Measurements from ENCODE around the gene ACP5. TPM values are rescaled to one million over a fixed set of nuclear protein-coding genes. Genes with fewer than 3 reads are reported as not detected.
A peak's percentile ranks its signal among the peaks of the same experiment; 100 is the strongest.
"Not testable (repeated sequence)": the region's sequence is repeated elsewhere in the genome, so short reads cannot be mapped to it uniquely, and the experiment has no call there.

Gene ACP5
- total RNA-seq, 4 donors from 2014 or later: 4.4 to 12.0 (median 9.8) TPM

GRCh38 chr19:11581740-11582139 lies 4.3 kb upstream of the ACP5 start:
- Histone ChIP-seq H3K4me3 (no peak overlapping the region), H3K27me3 (peaks cover 26% of the 10 kb centered on the region), H3K9me3 (no peaks in the 10 kb centered on the region), H3K27ac (no peak overlapping the region), H3K4me1 (peaks cover 0 to 13% (median 4%) of the 10 kb centered on the region in 3 donors), H3K36me3 (no peaks in the 10 kb centered on the region)
- TF ChIP-seq, protein P1, sequence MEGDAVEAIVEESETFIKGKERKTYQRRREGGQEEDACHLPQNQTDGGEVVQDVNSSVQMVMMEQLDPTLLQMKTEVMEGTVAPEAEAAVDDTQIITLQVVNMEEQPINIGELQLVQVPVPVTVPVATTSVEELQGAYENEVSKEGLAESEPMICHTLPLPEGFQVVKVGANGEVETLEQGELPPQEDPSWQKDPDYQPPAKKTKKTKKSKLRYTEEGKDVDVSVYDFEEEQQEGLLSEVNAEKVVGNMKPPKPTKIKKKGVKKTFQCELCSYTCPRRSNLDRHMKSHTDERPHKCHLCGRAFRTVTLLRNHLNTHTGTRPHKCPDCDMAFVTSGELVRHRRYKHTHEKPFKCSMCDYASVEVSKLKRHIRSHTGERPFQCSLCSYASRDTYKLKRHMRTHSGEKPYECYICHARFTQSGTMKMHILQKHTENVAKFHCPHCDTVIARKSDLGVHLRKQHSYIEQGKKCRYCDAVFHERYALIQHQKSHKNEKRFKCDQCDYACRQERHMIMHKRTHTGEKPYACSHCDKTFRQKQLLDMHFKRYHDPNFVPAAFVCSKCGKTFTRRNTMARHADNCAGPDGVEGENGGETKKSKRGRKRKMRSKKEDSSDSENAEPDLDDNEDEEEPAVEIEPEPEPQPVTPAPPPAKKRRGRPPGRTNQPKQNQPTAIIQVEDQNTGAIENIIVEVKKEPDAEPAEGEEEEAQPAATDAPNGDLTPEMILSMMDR (IDR thresholded peaks at IDR 0.05): no peak
- TF ChIP-seq POLR2AphosphoS5 (IDR thresholded peaks at IDR 0.05) (no peak), EP300 (IDR thresholded peaks at IDR 0.05) (no peak), POLR2A (IDR thresholded peaks at IDR 0.05) (no peak)
- 12 to 56% methylated on average over 3 of the region's 3 CpGs for WGBS, 2 donors (ENCODE audit: low coverage in 1 of 2)
- ATAC-seq: no peak

DNA sequence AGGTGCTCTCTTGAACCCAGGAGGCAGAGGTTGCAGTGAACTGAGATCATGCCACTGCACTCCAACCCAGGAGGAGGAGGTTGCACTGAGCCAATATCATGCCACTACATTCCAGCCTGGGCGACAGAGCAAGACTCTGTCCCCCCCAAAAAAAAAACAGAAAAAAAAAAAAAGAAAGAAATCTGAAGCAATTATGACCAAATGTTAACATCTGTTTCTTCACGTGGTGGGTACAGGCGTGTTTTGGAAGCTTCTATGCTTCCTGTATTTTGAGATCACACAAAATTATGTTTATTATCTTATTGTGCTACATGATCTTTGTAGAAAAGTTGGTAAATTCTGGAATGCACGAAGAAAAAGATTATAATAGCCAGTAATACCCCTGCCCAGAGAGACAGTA lies 2.7 kb upstream of the ACP5 start:
- no peak for ATAC-seq
- Histone ChIP-seq H3K4me1 (peaks cover 0 to 13% (median 4%) of the 10 kb centered on the region in 3 donors), H3K9me3 (no peaks in the 10 kb centered on the region), H3K27me3 (peaks cover 26% of the 10 kb centered on the region), H3K4me3 (no peak overlapping the region), H3K27ac (no peak overlapping the region), H3K36me3 (no peaks in the 10 kb centered on the region)
- WGBS, 2 donors (ENCODE audit: low coverage in 1 of 2): 60 to 72% methylated on average over 2 to 4 of the region's 4 CpGs
- TF ChIP-seq EP300 (IDR thresholded peaks at IDR 0.05) (no peak), POLR2AphosphoS5 (IDR thresholded peaks at IDR 0.05) (no peak), POLR2A (IDR thresholded peaks at IDR 0.05) (no peak)
- TF ChIP-seq, protein P1 (IDR thresholded peaks at IDR 0.05): no peak

DNA sequence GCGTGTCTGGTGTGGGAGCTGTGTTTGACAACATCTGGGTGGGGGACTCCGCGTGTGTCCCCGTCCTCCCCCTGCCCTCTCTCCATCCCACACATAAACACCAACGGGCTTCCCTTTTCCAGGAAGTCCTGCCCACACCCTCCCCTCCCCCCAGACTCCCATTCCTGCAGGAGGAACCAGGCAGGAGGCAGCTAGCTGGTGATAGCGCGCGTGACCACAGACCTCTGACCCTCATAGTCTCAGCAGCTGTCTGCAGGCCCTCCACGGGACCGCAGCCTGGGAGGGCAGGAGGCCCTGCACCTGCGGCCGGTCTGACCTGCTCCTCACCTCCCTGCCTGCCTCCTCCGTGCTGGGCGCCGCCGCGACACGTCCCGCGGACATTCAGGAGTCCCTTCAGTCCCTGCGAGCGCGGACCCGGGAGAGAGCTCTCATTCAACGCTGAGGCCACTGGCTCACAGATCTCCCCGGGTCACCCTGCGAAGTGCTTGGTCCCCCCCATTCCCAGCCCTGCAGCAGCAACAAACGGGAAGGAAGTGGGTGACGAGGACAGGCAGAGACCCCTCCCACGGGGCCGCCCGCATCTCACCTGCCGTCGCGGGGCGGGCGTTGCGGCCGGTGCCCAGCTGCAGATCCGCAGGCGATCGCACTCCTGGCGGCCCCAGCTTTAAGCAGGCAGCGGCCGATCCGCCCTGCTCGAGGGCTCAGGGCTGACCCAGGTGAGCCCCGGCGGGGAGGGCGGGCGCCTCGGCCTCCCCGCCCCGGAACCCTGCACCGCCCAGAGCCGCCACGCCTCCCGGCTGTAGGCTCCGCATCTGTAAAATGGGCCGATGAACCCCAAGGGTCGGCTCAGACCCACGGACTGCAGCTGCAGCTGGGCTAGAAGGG lies 1.1 kb upstream of the ACP5 start:
- H3K27ac ChIP-seq: peak overlapping the region in 2 of 4 donors; percentile 24 to 48
- H3K4me3 ChIP-seq: peak overlapping the region in 1 of 2 donors; percentile 43
- H3K4me1 ChIP-seq: peaks cover 0 to 13% (median 4%) of the 10 kb centered on the region in 3 donors
- H3K9me3 ChIP-seq: no peaks in the 10 kb centered on the region
- peaks cover 26% of the 10 kb centered on the region for H3K27me3 ChIP-seq
- TF ChIP-seq POLR2AphosphoS5 (IDR thresholded peaks at IDR 0.05) (no peak), POLR2A (IDR thresholded peaks at IDR 0.05) (no peak), EP300 (IDR thresholded peaks at IDR 0.05) (no peak)
- TF ChIP-seq, protein P1 (IDR thresholded peaks at IDR 0.05): no peak
- WGBS, 2 donors (ENCODE audit: low coverage in 1 of 2): 0% methylated on average over 1 of the region's 62 CpGs; no CpG with 5 or more reads in 1 of the 2 donors
- peak; percentile 44 for ATAC-seq
- H3K36me3 ChIP-seq: no peaks in the 10 kb centered on the region

DNA sequence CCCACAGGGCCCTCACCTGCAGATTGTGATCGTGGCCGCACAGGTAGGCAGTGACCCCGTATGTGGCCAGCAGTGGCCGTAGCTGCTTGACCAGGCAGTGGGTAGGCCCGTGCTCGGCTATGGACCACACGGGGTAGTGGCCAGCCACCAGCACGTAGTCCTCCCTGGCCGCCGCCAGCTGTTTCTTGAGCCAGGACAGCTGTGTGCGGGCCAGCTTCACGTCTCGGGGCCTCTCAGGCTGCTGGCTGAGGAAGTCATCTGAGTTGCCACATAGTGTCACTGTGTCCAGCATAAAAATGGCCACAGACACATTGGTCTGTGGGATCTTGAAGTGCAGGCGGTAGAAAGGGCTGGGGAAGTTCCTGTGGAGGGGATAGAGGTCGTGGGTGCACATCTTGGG lies 1.2 kb downstream of the ACP5 start:
- Histone ChIP-seq H3K36me3 (no peaks in the 10 kb centered on the region), H3K9me3 (no peaks in the 10 kb centered on the region), H3K4me3 (no peak overlapping the region), H3K27ac (no peak overlapping the region), H3K4me1 (peaks cover 0 to 13% (median 4%) of the 10 kb centered on the region in 3 donors), H3K27me3 (peaks cover 26% of the 10 kb centered on the region)
- TF ChIP-seq POLR2A (IDR thresholded peaks at IDR 0.05): no peak
- no peak for TF ChIP-seq POLR2AphosphoS5 (IDR thresholded peaks at IDR 0.05)
- TF ChIP-seq EP300 (IDR thresholded peaks at IDR 0.05): no peak
- TF ChIP-seq, protein P1 (IDR thresholded peaks at IDR 0.05): no peak
- no peak for ATAC-seq
- no CpG with 5 or more reads among the region's 15 CpGs for WGBS, 2 donors (ENCODE audit: low coverage in 1 of 2)

GRCh38 chr19:11574689-11575088 lies 2.8 kb downstream of the ACP5 start:
- no peak for ATAC-seq
- H3K4me3 ChIP-seq: no peak overlapping the region
- H3K27ac ChIP-seq: no peak overlapping the region
- no peaks in the 10 kb centered on the region for H3K9me3 ChIP-seq
- H3K36me3 ChIP-seq: no peaks in the 10 kb centered on the region
- peaks cover 25% of the 10 kb centered on the region for H3K27me3 ChIP-seq
- WGBS, 2 donors (ENCODE audit: low coverage in 1 of 2): no CpG with 5 or more reads among the region's 9 CpGs
- H3K4me1 ChIP-seq: peaks cover 0 to 13% (median 4%) of the 10 kb centered on the region in 3 donors
- no peak for TF ChIP-seq POLR2AphosphoS5 (IDR thresholded peaks at IDR 0.05)

GRCh38 chr19:11573763-11574162 lies 3.7 kb downstream of the ACP5 start:
- not testable (repeated sequence) for H3K36me3 ChIP-seq, H3K9me3 ChIP-seq, H3K27ac ChIP-seq, ATAC-seq, H3K4me3 ChIP-seq
- H3K4me1 ChIP-seq: peaks cover 0 to 10% (median 4%) of the 10 kb centered on the region in 3 donors
- peaks cover 16% of the 10 kb centered on the region for H3K27me3 ChIP-seq
- WGBS, 2 donors (ENCODE audit: low coverage in 1 of 2): 89 to 97% methylated on average over 3 of the region's 4 CpGs

DNA sequence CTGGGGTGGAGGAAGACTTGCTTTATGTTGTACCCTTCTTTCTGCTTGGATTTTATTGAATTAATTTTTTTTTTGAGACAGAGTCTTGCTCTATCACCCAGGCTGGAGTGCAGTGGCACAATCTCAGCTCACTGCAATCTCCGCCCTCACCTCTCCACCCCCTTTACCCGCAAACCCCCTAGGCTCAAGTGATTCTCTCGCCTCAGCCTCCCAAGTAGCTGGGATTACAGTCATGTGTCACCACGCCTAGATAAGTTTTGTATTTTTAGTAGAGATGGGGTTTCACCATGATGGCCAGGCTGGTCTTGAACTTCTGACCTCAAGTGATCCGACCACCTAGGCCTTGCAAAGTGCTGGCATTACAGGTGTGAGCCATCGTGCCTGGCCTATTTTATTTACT lies 4.1 kb downstream of the ACP5 start:
- not testable (repeated sequence) for H3K9me3 ChIP-seq, H3K4me1 ChIP-seq, H3K27ac ChIP-seq, H3K4me3 ChIP-seq, H3K36me3 ChIP-seq, ATAC-seq
- 72 to 100% methylated on average over 1 to 6 of the region's 6 CpGs for WGBS, 2 donors (ENCODE audit: low coverage in 1 of 2)
- H3K27me3 ChIP-seq: peaks cover 12% of the 10 kb centered on the region

All from gastroesophageal sphincter (tissue), 4 donors.